SU-DHL-6 (cell line): ENCODE results near the gene TP53AIP1.

Experiments used
- H2AFZ ChIP-seq: fragments of 200-600 bp; sonication (generic); 2 replicates; pipeline ENCODE4 v1.6.1; 2014; ENCODE audit warnings: low read depth, mild to moderate bottlenecking, moderate library complexity, mixed read lengths, antibody characterized with exemption, low read length; ENCODE audit not compliant: severe bottlenecking
- H3F3A ChIP-seq: fragments of 200-600 bp; shearing (Covaris generic); 2 replicates; pipeline ENCODE4 v1.6.0; 2016; ENCODE audit warnings: antibody characterized with exemption, mild to moderate bottlenecking; ENCODE audit not compliant: insufficient read depth
- H3K27ac ChIP-seq: fragments of 200-600 bp; sonication (generic); 2 replicates; pipeline ENCODE4 v1.5.1; 2016; ENCODE audit warnings: low read depth, mild to moderate bottlenecking, low read length, moderate library complexity, mixed read lengths
- H3K27me3 ChIP-seq: fragments of 200-600 bp; sonication (generic), shearing (Covaris generic); 2 replicates; pipeline ENCODE4 v1.6.0; 2014; ENCODE audit warnings: mild to moderate bottlenecking, low read length
- H3K36me3 ChIP-seq: fragments of 200-600 bp; sonication (generic); 2 replicates; pipeline ENCODE4 v1.6.1; 2014; ENCODE audit warnings: mild to moderate bottlenecking, low read length, mixed read lengths
- H3K4me2 ChIP-seq: fragments of 300-600, 200-600 bp; shearing (Covaris generic), sonication (generic); 2 replicates; pipeline ENCODE4 v1.6.0; 2014; ENCODE audit warnings: low read length, low read depth, mild to moderate bottlenecking; ENCODE audit not compliant: poor library complexity, severe bottlenecking
- H3K4me3 ChIP-seq: fragments of 200-600 bp; sonication (generic); 2 replicates; pipeline ENCODE4 v1.5.1; 2014; ENCODE audit warnings: antibody characterized with exemption, low read length, mild to moderate bottlenecking, mixed read lengths; ENCODE audit not compliant: insufficient read depth, poor library complexity, severe bottlenecking
- H3K79me2 ChIP-seq: fragments of 200-600 bp; sonication (generic); 2 replicates; pipeline ENCODE4 v1.6.1; 2014; ENCODE audit warnings: mild to moderate bottlenecking, low read length, moderate library complexity; ENCODE audit not compliant: insufficient read depth
- H3K9ac ChIP-seq: fragments of 200-600 bp; sonication (generic); 2 replicates; pipeline ENCODE4 v1.7.0; 2014; ENCODE audit warnings: mild to moderate bottlenecking, low read length
- H3K9me2 ChIP-seq: fragments of 200-600 bp; sonication (generic); replicated peaks from 2 replicates; pipeline ENCODE4 v1.6.1; 2014; ENCODE audit warnings: low read length; ENCODE audit not compliant: insufficient read depth
- H3K9me3 ChIP-seq: fragments of 200-600 bp; sonication (generic); 2 replicates; pipeline ENCODE4 v1.6.1; 2014; ENCODE audit warnings: low read length, mixed read lengths; ENCODE audit not compliant: insufficient read depth
- H4K20me1 ChIP-seq: fragments of 200-600 bp; sonication (generic); 2 replicates; pipeline ENCODE4 v1.6.1; 2014; ENCODE audit warnings: low read depth, mild to moderate bottlenecking, antibody characterized with exemption, low read length, moderate library complexity, mixed read lengths
- CTCF ChIP-seq: fragments of 200-600 bp; sonication (generic); IDR thresholded peaks from one replicate; pipeline ENCODE4 v1.5.1; 2017; ENCODE audit warnings: antibody characterized with exemption, mild to moderate bottlenecking, low read length, moderate library complexity; ENCODE audit not compliant: insufficient read depth, poor library complexity, severe bottlenecking
- EZH2phosphoT487 ChIP-seq: fragments of 200-600 bp; sonication (generic), shearing (Covaris generic); conservative IDR thresholded peaks from 2 replicates; pipeline ENCODE4 v1.6.1; 2018; ENCODE audit warnings: mild to moderate bottlenecking, antibody characterized with exemption, low read length, moderate library complexity, mixed read lengths

The TP53AIP1 gene

DNA sequence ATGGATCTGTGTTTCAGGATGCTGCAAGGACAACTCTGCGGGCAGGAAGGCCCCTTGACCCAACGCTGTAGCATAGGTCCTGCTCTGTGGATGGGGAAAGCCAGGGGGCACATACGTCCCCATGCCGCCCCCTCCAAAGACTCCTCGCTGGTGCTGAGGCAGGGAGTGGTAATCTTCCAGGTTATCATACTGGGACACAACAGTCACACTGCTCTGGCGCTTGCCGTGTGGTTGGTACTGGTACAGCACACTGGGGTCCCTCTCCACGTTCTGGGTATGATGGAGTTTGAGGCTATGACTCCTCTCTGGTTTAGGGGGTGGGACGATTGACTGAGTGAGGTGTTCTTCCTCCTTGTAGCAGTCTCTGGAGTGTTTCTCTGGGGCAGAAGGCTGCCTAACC lies 26.2 kb upstream of the TP53AIP1 start:
- no peak for TF ChIP-seq CTCF
- no peak for TF ChIP-seq EZH2phosphoT487
- no peaks in the 10 kb centered on the region for H3K36me3 ChIP-seq
- no peak overlapping the region for H3K4me2 ChIP-seq
- H3K79me2 ChIP-seq: no peaks in the 10 kb centered on the region
- no peaks in the 10 kb centered on the region for H4K20me1 ChIP-seq
- no peaks in the 10 kb centered on the region for H3F3A ChIP-seq
- H2AFZ ChIP-seq: no peak overlapping the region
- no peaks in the 10 kb centered on the region for H3K9me3 ChIP-seq
- no peak overlapping the region for H3K9ac ChIP-seq
- H3K4me3 ChIP-seq: no peak overlapping the region
- no peak overlapping the region for H3K27ac ChIP-seq
- no peaks in the 10 kb centered on the region for H3K27me3 ChIP-seq
- no peaks in the 10 kb centered on the region for H3K9me2 ChIP-seq

- no peak overlapping the region for H3K4me3 ChIP-seq
- H3K79me2 ChIP-seq: no peaks in the 10 kb centered on the region
- no peak overlapping the region for H3K4me2 ChIP-seq
- H3K36me3 ChIP-seq: no peaks in the 10 kb centered on the region
- TF ChIP-seq CTCF: no peak
- no peak for TF ChIP-seq EZH2phosphoT487
- no peaks in the 10 kb centered on the region for H3K9me2 ChIP-seq
- no peak overlapping the region for H3K27ac ChIP-seq
- no peak overlapping the region for H3K9ac ChIP-seq
- H3K9me3 ChIP-seq: no peaks in the 10 kb centered on the region
- no peaks in the 10 kb centered on the region for H3F3A ChIP-seq
- no peaks in the 10 kb centered on the region for H4K20me1 ChIP-seq
- H2AFZ ChIP-seq: no peak overlapping the region
- no peaks in the 10 kb centered on the region for H3K27me3 ChIP-seq
Observed at GRCh38 chr11:128967578-128967977, 24.9 kb upstream of the TP53AIP1 start.

DNA sequence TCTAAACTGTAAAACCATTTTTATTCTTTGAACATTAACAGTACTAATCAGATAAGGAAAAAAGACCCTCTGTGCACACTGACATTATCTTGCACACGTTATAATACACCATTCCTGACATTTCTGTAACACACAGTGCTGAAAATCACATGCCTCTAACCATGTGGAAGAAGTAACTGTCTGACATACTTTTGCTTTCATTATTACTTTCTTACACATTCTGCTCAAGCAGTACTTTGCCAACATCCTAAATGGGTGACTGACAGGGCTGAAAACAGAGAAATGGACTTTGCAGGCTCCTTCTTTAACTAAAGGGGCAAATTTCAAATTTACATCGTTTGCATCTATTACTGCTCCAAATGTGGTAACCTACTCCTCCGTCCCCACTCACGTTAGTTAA lies 22.8 kb upstream of the TP53AIP1 start:
- no peaks in the 10 kb centered on the region for H3K27me3 ChIP-seq
- TF ChIP-seq CTCF (no peak), EZH2phosphoT487 (no peak)
- H3F3A ChIP-seq: no peaks in the 10 kb centered on the region
- no peaks in the 10 kb centered on the region for H3K36me3 ChIP-seq
- H4K20me1 ChIP-seq: no peaks in the 10 kb centered on the region
- no peaks in the 10 kb centered on the region for H3K9me2 ChIP-seq
- H3K9me3 ChIP-seq: no peaks in the 10 kb centered on the region
- no peak overlapping the region for H3K4me2 ChIP-seq
- H2AFZ ChIP-seq: no peak overlapping the region
- H3K27ac ChIP-seq: no peak overlapping the region
- no peak overlapping the region for H3K4me3 ChIP-seq
- H3K9ac ChIP-seq: no peak overlapping the region
- H3K79me2 ChIP-seq: no peaks in the 10 kb centered on the region
